Activated naive CD8-positive, alpha-beta T cell treated with anti-CD3 and anti-CD28 coated beads for 36 hours (primary cell): ENCODE data around the gene WWP2. TPM values are rescaled to one million over a fixed set of nuclear protein-coding genes. Genes with fewer than 3 reads are reported as not detected.

Source experiments
- DNase-seq: peaks from one replicate; pipeline ENCODE4 v3.0.0; 2021
- H3K27ac Mint-ChIP-seq: one replicate; pipeline ENCODE4 v1.8.0; 2022; ENCODE audit warnings: mild to moderate bottlenecking, moderate library complexity, mixed read lengths
- H3K27me3 Mint-ChIP-seq: one replicate; pipeline ENCODE4 v1.8.0; 2022; ENCODE audit warnings: mild to moderate bottlenecking, mixed read lengths
- H3K36me3 Mint-ChIP-seq: one replicate; pipeline ENCODE4 v1.8.0; 2021; ENCODE audit warnings: mild to moderate bottlenecking, mixed read lengths
- H3K4me1 Mint-ChIP-seq: one replicate; pipeline ENCODE4 v1.8.0; 2021; ENCODE audit warnings: mixed read lengths
- H3K4me3 Mint-ChIP-seq: one replicate; pipeline ENCODE4 v1.8.0; 2022; ENCODE audit warnings: mild to moderate bottlenecking, moderate library complexity, mixed read lengths
- H3K9me3 Mint-ChIP-seq: one replicate; pipeline ENCODE4 v1.8.0; 2022; ENCODE audit warnings: mixed read lengths
- total RNA-seq, 2 experiments: library from RNA; stranded (reverse); gene quantifications; one replicate each; pipeline ENCODE4 v1.2.3, GENCODE V29; 2021

Gene WWP2
- total RNA-seq, 2 experiments from 2014 or later, result 32.1 to 35.3 TPM

- peaks cover 6% of the 10 kb centered on the region for H3K4me1 Mint-ChIP-seq
- no peak overlapping the region for H3K27ac Mint-ChIP-seq
- H3K4me3 Mint-ChIP-seq, result no peak overlapping the region
- H3K9me3 Mint-ChIP-seq, result no peaks in the 10 kb centered on the region
- H3K27me3 Mint-ChIP-seq, result no peaks in the 10 kb centered on the region
- peaks cover 10% of the 10 kb centered on the region for H3K36me3 Mint-ChIP-seq
- DNase-seq, result no peak
Observed at GRCh38 chr16:69890892-69891282, 128.8 kb downstream of the WWP2 start.

- Mint-ChIP-seq H3K27ac (no peak overlapping the region), H3K36me3 (peaks cover 10% of the 10 kb centered on the region)
- DNase-seq, result no peak
Observed at GRCh38 chr16:69892378-69892777, 130.2 kb downstream of the WWP2 start.

GRCh38 chr16:69893106-69893505, 131.0 kb downstream of the WWP2 start:
- Mint-ChIP-seq H3K27me3 (no peaks in the 10 kb centered on the region), H3K4me3 (no peak overlapping the region), H3K4me1 (peaks cover 6% of the 10 kb centered on the region), H3K27ac (no peak overlapping the region), H3K36me3 (peaks cover 10% of the 10 kb centered on the region), H3K9me3 (no peaks in the 10 kb centered on the region)
- no peak for DNase-seq

More at GRCh38 chr16:69892378-69892777, 130.2 kb downstream of the WWP2 start:
- Mint-ChIP-seq H3K9me3 (no peaks in the 10 kb centered on the region), H3K4me1 (peaks cover 6% of the 10 kb centered on the region), H3K4me3 (no peak overlapping the region), H3K27me3 (no peaks in the 10 kb centered on the region)

GRCh38 chr16:69894676-69895075, 132.5 kb downstream of the WWP2 start:
- no peaks in the 10 kb centered on the region for H3K4me1 Mint-ChIP-seq
- no peak for DNase-seq
- H3K27ac Mint-ChIP-seq, result no peak overlapping the region
- H3K4me3 Mint-ChIP-seq, result no peak overlapping the region
- no peaks in the 10 kb centered on the region for H3K27me3 Mint-ChIP-seq
- H3K36me3 Mint-ChIP-seq, result no peaks in the 10 kb centered on the region
- no peaks in the 10 kb centered on the region for H3K9me3 Mint-ChIP-seq

- no peaks in the 10 kb centered on the region for H3K27me3 Mint-ChIP-seq
- no peak overlapping the region for H3K4me3 Mint-ChIP-seq
- H3K9me3 Mint-ChIP-seq, result no peaks in the 10 kb centered on the region
- H3K4me1 Mint-ChIP-seq, result no peaks in the 10 kb centered on the region
- H3K27ac Mint-ChIP-seq, result no peak overlapping the region
- DNase-seq, result no peak
- H3K36me3 Mint-ChIP-seq, result no peaks in the 10 kb centered on the region
Observed at GRCh38 chr16:69903865-69904415, 141.8 kb downstream of the WWP2 start.

GRCh38 chr16:69904495-69905170, 142.5 kb downstream of the WWP2 start:
- H3K4me1 Mint-ChIP-seq, result no peaks in the 10 kb centered on the region
- H3K27ac Mint-ChIP-seq, result no peak overlapping the region
- H3K9me3 Mint-ChIP-seq, result no peaks in the 10 kb centered on the region

GRCh38 chr16:69905171-69905555, 143.0 kb downstream of the WWP2 start:
- Mint-ChIP-seq H3K4me1 (no peaks in the 10 kb centered on the region), H3K27ac (no peak overlapping the region), H3K4me3 (no peak overlapping the region), H3K36me3 (no peaks in the 10 kb centered on the region), H3K9me3 (no peaks in the 10 kb centered on the region), H3K27me3 (no peaks in the 10 kb centered on the region)
- no peak for DNase-seq

More at GRCh38 chr16:69904495-69905170, 142.5 kb downstream of the WWP2 start:
- no peaks in the 10 kb centered on the region for H3K36me3 Mint-ChIP-seq
- no peak for DNase-seq
- no peaks in the 10 kb centered on the region for H3K27me3 Mint-ChIP-seq
- H3K4me3 Mint-ChIP-seq, result no peak overlapping the region

GRCh38 chr16:69906838-69907401, 144.8 kb downstream of the WWP2 start:
- Mint-ChIP-seq H3K27ac (no peak overlapping the region), H3K36me3 (peaks cover 6% of the 10 kb centered on the region), H3K27me3 (no peaks in the 10 kb centered on the region), H3K4me3 (no peak overlapping the region), H3K4me1 (no peaks in the 10 kb centered on the region), H3K9me3 (no peaks in the 10 kb centered on the region)
- DNase-seq, result no peak

GRCh38 chr16:69909043-69909442, 146.9 kb downstream of the WWP2 start:
- no peak overlapping the region for H3K27ac Mint-ChIP-seq
- H3K9me3 Mint-ChIP-seq, result no peaks in the 10 kb centered on the region
- no peak for DNase-seq
- no peaks in the 10 kb centered on the region for H3K27me3 Mint-ChIP-seq
- peaks cover 8% of the 10 kb centered on the region for H3K36me3 Mint-ChIP-seq
- no peak overlapping the region for H3K4me3 Mint-ChIP-seq
- H3K4me1 Mint-ChIP-seq, result no peaks in the 10 kb centered on the region

GRCh38 chr16:69909760-69910159, 147.6 kb downstream of the WWP2 start:
- Mint-ChIP-seq H3K27me3 (no peaks in the 10 kb centered on the region), H3K4me3 (no peak overlapping the region), H3K27ac (no peak overlapping the region), H3K36me3 (peaks cover 8% of the 10 kb centered on the region), H3K9me3 (no peaks in the 10 kb centered on the region), H3K4me1 (no peaks in the 10 kb centered on the region)
- no peak for DNase-seq

GRCh38 chr16:69910964-69911363, 148.8 kb downstream of the WWP2 start:
- no peak for DNase-seq
- Mint-ChIP-seq H3K27me3 (no peaks in the 10 kb centered on the region), H3K4me3 (no peak overlapping the region), H3K27ac (no peak overlapping the region), H3K36me3 (peaks cover 8% of the 10 kb centered on the region), H3K9me3 (no peaks in the 10 kb centered on the region), H3K4me1 (no peaks in the 10 kb centered on the region)

- no peak overlapping the region for H3K4me3 Mint-ChIP-seq
- H3K27ac Mint-ChIP-seq, result no peak overlapping the region
- peaks cover 4% of the 10 kb centered on the region for H3K36me3 Mint-ChIP-seq
- no peak for DNase-seq
- H3K9me3 Mint-ChIP-seq, result no peaks in the 10 kb centered on the region
- H3K27me3 Mint-ChIP-seq, result no peaks in the 10 kb centered on the region
- H3K4me1 Mint-ChIP-seq, result no peaks in the 10 kb centered on the region
Observed at GRCh38 chr16:69916462-69916861, 154.3 kb downstream of the WWP2 start.

GRCh38 chr16:69917311-69917710, 155.2 kb downstream of the WWP2 start:
- Mint-ChIP-seq H3K4me1 (no peaks in the 10 kb centered on the region), H3K4me3 (no peak overlapping the region), H3K27me3 (no peaks in the 10 kb centered on the region), H3K27ac (no peak overlapping the region), H3K36me3 (peaks cover 5% of the 10 kb centered on the region), H3K9me3 (no peaks in the 10 kb centered on the region)
- DNase-seq, result no peak

GRCh38 chr16:69917739-69918138, 155.6 kb downstream of the WWP2 start:
- no peaks in the 10 kb centered on the region for H3K9me3 Mint-ChIP-seq
- no peak overlapping the region for H3K27ac Mint-ChIP-seq
- no peaks in the 10 kb centered on the region for H3K27me3 Mint-ChIP-seq
- H3K4me3 Mint-ChIP-seq, result no peak overlapping the region
- H3K4me1 Mint-ChIP-seq, result no peaks in the 10 kb centered on the region
- H3K36me3 Mint-ChIP-seq, result peaks cover 4% of the 10 kb centered on the region
- no peak for DNase-seq

- no peak overlapping the region for H3K27ac Mint-ChIP-seq
- no peak for DNase-seq
- H3K9me3 Mint-ChIP-seq, result no peaks in the 10 kb centered on the region
- H3K4me1 Mint-ChIP-seq, result no peaks in the 10 kb centered on the region
- peaks cover 4% of the 10 kb centered on the region for H3K36me3 Mint-ChIP-seq
- H3K27me3 Mint-ChIP-seq, result no peaks in the 10 kb centered on the region
- H3K4me3 Mint-ChIP-seq, result no peak overlapping the region
Observed at GRCh38 chr16:69918241-69918640, 156.1 kb downstream of the WWP2 start.

- H3K4me1 Mint-ChIP-seq, result no peaks in the 10 kb centered on the region
- DNase-seq, result no peak
- H3K27ac Mint-ChIP-seq, result no peak overlapping the region
- no peaks in the 10 kb centered on the region for H3K9me3 Mint-ChIP-seq
- H3K27me3 Mint-ChIP-seq, result no peaks in the 10 kb centered on the region
- no peak overlapping the region for H3K4me3 Mint-ChIP-seq
- H3K36me3 Mint-ChIP-seq, result peaks cover 7% of the 10 kb centered on the region
Observed at GRCh38 chr16:69921127-69921526, 159.0 kb downstream of the WWP2 start.
